ENCODE results near the gene SBF2.
A peak's percentile ranks its signal among the peaks of the same experiment; 100 is the strongest.

The SBF2 gene

DNA sequence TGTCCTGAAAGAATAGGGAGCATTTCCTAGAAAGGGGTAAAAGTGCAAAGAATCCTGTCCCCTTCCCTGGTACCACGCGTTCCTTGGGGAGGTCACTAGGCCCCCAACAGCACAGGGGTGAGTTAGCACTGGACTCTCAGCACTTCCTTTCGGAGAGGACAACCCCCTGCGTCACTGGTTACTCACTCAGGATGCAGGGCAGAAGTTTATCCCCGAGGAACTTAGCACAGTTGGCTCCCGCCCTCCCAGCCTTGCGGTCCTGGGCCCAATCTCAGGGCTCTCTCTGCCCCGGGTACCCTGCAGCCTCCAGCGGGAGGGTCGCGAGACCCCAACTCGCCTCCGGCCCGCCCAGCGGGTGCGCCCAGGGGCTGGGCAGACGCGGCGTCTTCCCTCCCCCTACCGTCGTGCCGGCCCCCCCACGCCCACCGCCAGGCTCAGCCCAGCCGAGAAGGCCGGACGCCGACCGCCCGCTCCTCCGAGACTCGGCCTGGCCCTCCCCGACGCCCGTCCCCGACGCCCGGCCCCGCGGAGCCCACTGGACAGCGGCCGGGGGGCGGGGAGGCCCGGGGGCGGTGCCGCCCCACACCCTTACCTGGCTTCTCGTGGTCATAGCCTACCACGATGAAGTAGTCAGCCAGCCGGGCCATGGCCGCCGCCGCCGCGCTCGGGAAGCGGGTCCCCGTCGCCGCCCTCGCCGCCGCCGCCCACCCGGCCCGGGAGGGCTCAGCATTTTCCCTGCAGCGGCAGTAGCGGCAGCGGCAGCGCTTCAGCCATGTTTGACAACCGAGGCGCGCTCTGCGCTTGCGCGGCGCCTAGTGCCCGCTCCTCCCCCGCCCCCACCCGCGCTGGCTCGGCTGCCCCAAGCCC lies at the start of gene SBF2:
SBF2 (minus strand) TSS at position 797 of the 867 bp plus-strand sequence; CDS start at position 647, 150 bp downstream.
- TF ChIP-seq, protein P1, sequence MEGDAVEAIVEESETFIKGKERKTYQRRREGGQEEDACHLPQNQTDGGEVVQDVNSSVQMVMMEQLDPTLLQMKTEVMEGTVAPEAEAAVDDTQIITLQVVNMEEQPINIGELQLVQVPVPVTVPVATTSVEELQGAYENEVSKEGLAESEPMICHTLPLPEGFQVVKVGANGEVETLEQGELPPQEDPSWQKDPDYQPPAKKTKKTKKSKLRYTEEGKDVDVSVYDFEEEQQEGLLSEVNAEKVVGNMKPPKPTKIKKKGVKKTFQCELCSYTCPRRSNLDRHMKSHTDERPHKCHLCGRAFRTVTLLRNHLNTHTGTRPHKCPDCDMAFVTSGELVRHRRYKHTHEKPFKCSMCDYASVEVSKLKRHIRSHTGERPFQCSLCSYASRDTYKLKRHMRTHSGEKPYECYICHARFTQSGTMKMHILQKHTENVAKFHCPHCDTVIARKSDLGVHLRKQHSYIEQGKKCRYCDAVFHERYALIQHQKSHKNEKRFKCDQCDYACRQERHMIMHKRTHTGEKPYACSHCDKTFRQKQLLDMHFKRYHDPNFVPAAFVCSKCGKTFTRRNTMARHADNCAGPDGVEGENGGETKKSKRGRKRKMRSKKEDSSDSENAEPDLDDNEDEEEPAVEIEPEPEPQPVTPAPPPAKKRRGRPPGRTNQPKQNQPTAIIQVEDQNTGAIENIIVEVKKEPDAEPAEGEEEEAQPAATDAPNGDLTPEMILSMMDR (IDR thresholded peaks at IDR 0.05; ENCODE audit: low read depth, low read length), result no peak
- peak within 1 kb of the TSS; percentile 64 for H3K4me3 ChIP-seq (ENCODE audit: low read depth, low read length)

DNA sequence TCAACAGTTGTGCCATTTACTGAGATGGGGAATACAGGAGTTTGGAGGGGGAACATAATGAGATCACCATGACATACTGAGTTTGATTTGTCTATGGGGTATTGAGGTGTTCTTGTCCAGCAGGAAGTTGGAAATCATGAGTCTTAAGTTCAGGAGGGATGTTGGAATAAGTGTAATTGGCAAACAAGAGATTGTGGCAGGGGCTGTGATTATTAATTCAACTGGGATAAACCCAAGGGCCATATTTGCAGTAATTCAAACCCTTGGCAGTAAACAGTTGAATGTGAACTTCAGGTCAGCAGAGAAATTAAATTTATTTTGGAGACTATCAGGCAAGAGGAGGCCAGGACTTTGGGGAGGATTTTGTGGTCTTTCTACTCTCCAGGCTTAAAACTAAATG lies 44.3 kb upstream of the SBF2 start:
- TF ChIP-seq, protein P1 (IDR thresholded peaks at IDR 0.05; ENCODE audit: low read depth, low read length), result no peak
- H3K4me3 ChIP-seq (ENCODE audit: low read depth, low read length), result no peak overlapping the region

DNA sequence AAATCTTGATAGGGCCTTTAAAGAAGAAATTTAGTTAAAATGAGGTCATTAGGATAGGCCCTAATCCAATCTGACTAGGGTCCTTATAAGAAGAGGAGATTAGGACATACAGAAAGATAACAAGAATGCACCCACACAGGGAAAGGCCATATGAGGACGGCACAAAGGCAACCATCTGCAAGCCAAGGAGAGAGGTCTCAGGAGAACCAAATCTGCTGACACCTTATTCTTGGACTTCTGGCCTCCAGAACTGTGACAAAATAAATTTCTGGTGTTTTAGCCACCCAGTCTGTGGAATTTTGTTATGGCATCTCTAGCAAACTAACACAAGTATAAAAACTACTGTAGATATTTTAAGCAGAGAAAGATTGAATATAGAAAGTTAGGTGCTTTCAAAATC lies 39.5 kb upstream of the SBF2 start:
- TF ChIP-seq, protein P1 (IDR thresholded peaks at IDR 0.05; ENCODE audit: low read depth, low read length), result no peak
- no peak overlapping the region for H3K4me3 ChIP-seq (ENCODE audit: low read depth, low read length)

DNA sequence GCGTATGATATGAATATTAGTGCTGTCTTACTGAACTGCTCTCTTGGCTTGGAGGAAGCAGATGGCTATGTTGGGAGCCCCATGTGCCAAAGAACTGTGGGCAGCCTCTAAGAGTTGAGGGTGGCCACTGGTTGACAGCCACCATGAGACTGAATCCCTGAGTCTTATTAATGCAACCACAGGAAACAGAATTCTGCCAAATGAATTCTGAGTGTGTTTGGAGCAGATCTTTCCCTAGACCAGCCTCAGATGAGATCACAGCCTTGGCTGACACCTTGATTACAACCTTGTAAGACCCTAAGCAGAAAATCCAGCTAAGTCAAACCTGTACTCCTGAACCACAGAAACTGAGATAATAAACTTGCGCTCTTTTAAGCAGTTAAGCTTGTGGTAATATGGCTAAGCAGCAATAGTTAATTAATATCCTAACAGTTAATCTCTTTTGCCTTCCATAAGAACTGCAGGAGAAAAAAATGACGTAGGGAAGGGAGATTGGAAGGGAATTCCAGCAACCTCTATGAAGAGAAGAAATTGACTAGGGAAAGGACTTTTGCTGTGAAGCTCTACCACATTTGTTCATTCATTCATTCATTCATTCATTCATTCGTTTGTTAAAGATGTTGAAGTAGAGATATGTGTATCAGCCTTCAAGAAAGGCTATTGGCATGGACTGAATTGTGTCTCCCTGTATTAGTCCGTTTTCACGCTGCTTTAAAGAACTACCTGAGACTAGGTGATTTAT lies 37.7 kb upstream of the SBF2 start:
- TF ChIP-seq, protein P1 (IDR thresholded peaks at IDR 0.05; ENCODE audit: low read depth, low read length), result no peak

DNA sequence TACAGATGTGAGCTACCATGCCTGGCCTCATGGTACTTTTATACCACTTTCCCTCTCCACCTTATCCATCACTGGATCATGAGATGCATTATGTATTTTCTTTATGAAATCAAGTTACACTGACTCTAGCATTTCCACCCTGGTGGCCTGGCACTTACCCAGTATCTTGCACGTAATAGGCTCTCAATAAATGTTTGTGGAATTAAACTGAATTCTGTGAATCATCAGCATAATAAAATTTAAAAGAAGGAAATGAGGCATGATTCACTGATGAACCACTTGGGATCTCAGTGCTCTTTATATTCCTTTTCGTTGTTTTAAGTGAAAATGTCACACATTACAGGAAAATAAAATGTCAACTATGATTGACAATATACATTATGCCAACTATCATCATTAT lies 35.9 kb upstream of the SBF2 start:
- H3K4me3 ChIP-seq (ENCODE audit: low read depth, low read length), result no peak overlapping the region
- TF ChIP-seq, protein P1 (IDR thresholded peaks at IDR 0.05; ENCODE audit: low read depth, low read length), result no peak

More for the DNA sequence above, 37.7 kb upstream of the SBF2 start:
- no peak overlapping the region for H3K4me3 ChIP-seq (ENCODE audit: low read depth, low read length)

DNA sequence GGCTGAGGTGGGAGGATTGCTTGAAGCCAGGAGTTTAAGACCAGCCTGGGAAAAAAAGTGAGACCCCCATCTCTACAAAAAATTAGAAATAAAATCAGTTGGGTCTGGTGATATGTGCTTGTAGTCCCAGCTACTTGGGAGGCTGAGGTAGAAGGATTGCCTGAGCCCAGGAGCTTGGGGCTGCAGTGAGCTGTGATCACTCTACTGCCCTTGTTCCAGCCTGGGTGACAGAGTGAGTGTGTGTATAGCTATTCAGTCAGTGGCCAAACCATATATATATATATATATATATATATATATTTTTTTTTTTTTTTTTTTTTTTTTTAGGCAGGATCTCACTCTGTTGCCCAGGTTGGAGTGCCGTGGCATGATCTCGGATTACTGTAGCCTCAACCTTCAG lies 35.3 kb upstream of the SBF2 start:
- TF ChIP-seq, protein P1 (IDR thresholded peaks at IDR 0.05; ENCODE audit: low read depth, low read length), result no peak
- no peak overlapping the region for H3K4me3 ChIP-seq (ENCODE audit: low read depth, low read length)

Measured in WI38 (cell line).